PFSK-1 (cell line): Measurements from ENCODE around the gene CATSPER3.

Experiments
- FOXP2 ChIP-seq: optimal IDR thresholded peaks from 2 replicates; pipeline ENCODE3; 2011; ENCODE audit warnings: borderline replicate concordance, control low read depth, inconsistent platforms; ENCODE audit not compliant: insufficient read depth; ENCODE audit errors: extremely low read length, extremely low read depth
- POLR2AphosphoS5 ChIP-seq: IDR thresholded peaks from 2 replicates; pipeline ENCODE4 v1.6.1; 2012; ENCODE audit warnings: low read depth, mild to moderate bottlenecking, control low read depth, low read length, moderate library complexity
- REST ChIP-seq, 2 experiments: IDR thresholded peaks; 2 replicates each; pipeline versions ENCODE4 v1.6.1 to v1.8.0; 2011 to 2012; ENCODE audit warnings: low read depth in 2 of 2, low read length in 2 of 2, control low read depth in 1 of 2, inconsistent platforms in 1 of 2, mild to moderate bottlenecking in 1 of 2, moderate library complexity in 1 of 2; ENCODE audit not compliant: insufficient read depth in 1 of 2
- SIN3A ChIP-seq: IDR thresholded peaks from 2 replicates; pipeline ENCODE4 v1.6.1; 2012; ENCODE audit warnings: mild to moderate bottlenecking, low read length, moderate library complexity, borderline replicate concordance; ENCODE audit not compliant: insufficient read depth
- TAF1 ChIP-seq: IDR thresholded peaks from 2 replicates; pipeline ENCODE4 v1.6.1; 2012; ENCODE audit warnings: low read length, control low read depth, borderline replicate concordance; ENCODE audit not compliant: insufficient read depth

CATSPER3 gene

GRCh38 chr5:135038205-135038812 is 70.6 kb downstream of the CATSPER3 start:
- no peak for TF ChIP-seq SIN3A
- no peak for TF ChIP-seq POLR2AphosphoS5
- no peak for TF ChIP-seq FOXP2
- TF ChIP-seq TAF1, result no peak
- TF ChIP-seq REST (IDR thresholded peaks at IDR 0.05; ENCODE audit: insufficient read depth in 1 of 2, low read depth in 2 of 2, low read length in 2 of 2), result no peak

DNA sequence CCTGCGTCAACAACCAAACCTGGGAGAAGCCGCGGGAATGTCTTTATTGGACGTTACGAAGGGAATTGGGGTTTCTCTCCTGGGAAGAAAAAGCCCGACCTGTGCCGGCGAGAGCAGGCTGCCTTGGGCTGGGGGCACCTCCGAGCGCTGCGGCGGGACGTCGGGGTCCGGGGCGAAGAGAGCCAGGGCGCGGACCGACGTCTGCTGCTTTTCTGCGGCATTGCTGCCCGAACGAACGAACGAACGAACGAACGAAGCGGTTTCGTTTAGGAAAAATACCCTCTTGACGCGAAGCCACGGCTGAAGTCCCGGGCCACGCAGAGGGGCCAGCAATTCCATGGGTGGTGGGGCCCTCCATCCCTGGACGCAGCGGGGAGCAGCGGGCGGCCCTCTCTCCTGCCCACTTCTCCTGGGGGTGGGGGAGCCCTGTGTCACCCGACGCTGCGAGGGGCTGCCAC is 71.1 kb downstream of the CATSPER3 start:
- TF ChIP-seq TAF1, result no peak
- TF ChIP-seq POLR2AphosphoS5, result no peak

DNA sequence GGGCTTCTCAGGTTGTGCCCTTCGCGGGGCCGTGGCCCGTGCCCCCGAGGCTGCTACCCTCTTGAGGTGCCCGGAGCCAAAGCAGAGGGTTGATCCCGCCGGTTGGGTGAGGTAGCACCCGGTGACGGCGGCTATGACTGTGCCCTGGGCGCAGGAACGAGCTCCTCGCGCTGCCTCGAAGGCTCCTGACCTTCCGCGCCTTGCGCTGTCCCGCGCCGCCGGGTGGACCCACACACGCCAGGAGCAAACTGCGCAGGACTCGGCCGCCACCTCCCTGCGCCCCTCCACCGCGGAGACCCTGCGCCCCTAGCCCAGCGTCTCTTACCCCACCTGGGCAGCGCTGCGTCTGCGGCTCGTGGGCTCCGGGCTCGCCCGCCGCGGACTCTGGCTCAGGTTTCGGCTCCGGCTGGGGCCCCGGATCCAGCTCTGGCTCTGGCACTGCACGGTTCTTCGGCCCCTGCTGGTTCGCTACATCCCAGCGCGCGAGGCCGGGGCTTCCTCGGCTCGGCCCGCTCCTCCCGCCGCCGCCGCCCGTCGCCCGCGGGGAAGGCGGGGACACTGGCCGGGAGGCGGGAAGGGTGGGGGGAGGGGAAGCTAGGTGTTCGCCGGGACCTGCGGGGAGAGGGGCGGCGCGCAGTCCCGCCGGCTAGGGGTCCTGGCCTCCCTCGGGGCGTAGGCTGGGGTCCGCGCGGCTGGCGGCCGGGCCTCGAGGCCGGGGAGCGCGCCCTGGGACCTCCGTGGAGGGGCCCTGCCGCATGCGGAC is 71.7 kb downstream of the CATSPER3 start:
- TF ChIP-seq REST (IDR thresholded peaks at IDR 0.05; ENCODE audit: insufficient read depth in 1 of 2, low read depth in 2 of 2, low read length in 2 of 2) (no peak), FOXP2 (no peak), TAF1 (no peak)

- TF ChIP-seq FOXP2, result no peak
- TF ChIP-seq POLR2AphosphoS5, result no peak
- TF ChIP-seq SIN3A, result no peak
- no peak for TF ChIP-seq TAF1
- TF ChIP-seq REST (IDR thresholded peaks at IDR 0.05; ENCODE audit: insufficient read depth in 1 of 2, low read depth in 2 of 2, low read length in 2 of 2), result no peak
Measured at GRCh38 chr5:135040034-135040332, 72.3 kb downstream of the CATSPER3 start.

- TF ChIP-seq REST (IDR thresholded peaks at IDR 0.05; ENCODE audit: insufficient read depth in 1 of 2, low read depth in 2 of 2, low read length in 2 of 2), result no peak
- TF ChIP-seq POLR2AphosphoS5, result no peak
- TF ChIP-seq SIN3A, result no peak
- TF ChIP-seq TAF1, result no peak
- no peak for TF ChIP-seq FOXP2
Measured at GRCh38 chr5:135040333-135041144, 72.8 kb downstream of the CATSPER3 start.
